ENCODE results near the gene VPS25.
"Not testable (repeated sequence)": the region's sequence is repeated elsewhere in the genome, so short reads cannot be mapped to it uniquely, and the experiment has no call there.

Gene VPS25

GRCh38 chr17:42767512-42767911 is 5.7 kb upstream of the VPS25 start:
- no peak for DNase-seq (ENCODE audit: extremely low read depth in 1 of 2, low read depth in 1 of 2)

DNA sequence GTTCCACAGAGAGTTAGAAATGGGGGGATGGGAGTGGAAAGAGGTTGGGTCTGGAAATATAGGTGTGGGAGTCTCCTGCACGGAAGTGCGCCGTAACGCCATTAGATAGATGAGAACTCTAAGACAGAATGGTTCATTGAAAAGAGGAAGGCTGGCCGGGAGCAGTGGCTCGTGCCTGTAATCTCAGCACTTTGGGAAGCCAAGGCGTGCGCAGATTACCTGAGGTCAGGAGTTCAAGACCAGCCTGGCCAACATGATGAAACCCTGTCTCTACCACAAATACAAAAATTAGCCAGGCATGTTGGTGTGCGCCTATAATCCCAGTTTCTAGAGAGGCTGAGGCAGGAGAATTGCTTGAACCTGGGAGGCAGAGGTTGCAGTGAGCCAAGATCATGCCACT is 5.2 kb upstream of the VPS25 start:
- DNase-seq (ENCODE audit: extremely low read depth in 1 of 2, low read depth in 1 of 2): not testable (repeated sequence)

GRCh38 chr17:42769964-42770363 is 3.3 kb upstream of the VPS25 start:
- not testable (repeated sequence) for DNase-seq (ENCODE audit: extremely low read depth in 1 of 2, low read depth in 1 of 2)

- no peak for DNase-seq (ENCODE audit: extremely low read depth in 1 of 2, low read depth in 1 of 2)
Measured at GRCh38 chr17:42772945-42773289, 332 bp upstream of the VPS25 start.

DNA sequence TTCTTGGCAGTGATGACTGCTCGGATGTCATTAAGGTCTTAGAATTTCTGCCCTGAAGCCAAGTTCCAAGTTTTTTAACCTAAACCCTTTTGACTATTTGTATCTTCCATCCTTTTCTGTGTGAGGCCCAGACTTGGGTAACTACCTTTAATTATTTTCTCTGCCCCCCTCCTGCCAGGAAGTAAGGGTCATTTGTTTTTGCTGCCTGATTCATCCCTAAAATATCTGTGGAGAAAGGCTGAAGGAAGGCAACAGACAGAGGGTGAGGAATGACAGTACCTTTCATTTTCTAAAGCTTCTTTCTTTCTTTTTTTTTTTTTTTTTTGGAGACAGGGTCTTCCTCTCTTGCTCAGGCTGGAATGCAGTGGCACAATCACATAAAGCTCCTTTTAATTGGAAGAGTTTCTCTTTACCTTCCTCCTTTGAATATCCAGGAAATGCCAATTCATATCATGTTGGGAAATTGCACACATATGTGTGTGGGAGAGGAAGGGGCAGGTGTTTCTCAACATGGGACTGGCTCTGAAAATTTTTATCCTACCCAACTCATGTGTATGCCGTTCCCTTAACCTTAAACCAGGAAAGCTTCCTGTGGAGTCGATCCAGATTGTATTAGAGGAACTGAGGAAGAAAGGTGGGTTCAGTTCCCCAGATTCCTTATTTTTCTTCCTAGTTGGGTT is 957 bp downstream of the VPS25 start:
- no peak for DNase-seq (ENCODE audit: extremely low read depth in 1 of 2, low read depth in 1 of 2)

DNA sequence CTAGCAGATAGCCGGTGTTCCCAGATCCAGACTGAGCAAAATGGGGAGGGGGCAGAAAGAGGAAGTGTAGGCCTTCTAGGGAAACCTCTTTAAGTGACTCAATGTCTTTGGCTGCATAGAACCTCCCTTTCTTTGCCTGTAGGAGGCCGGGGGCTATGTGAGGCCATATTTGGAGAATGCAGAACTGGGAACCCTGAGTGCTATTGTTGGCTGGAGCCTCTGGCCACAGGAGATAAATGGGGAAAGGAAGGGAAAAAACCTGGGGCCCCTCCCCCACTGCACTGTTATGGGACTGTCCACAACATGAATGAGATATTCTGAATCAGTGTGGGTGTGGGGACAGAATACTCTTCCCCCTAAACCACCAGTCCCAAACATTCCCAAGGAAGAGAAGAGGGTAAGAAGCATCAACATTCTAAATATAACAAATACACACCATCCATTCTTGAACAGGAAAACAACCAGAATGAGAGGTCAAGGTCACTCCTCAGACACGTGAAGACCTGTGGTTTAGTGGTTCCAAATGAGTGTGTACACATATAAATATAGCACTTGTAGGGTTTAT is 2.4 kb downstream of the VPS25 start:
- DNase-seq (ENCODE audit: extremely low read depth in 1 of 2, low read depth in 1 of 2): no peak

GRCh38 chr17:42778570-42778969 is 5.3 kb downstream of the VPS25 start:
- no peak for DNase-seq (ENCODE audit: extremely low read depth in 1 of 2, low read depth in 1 of 2)

DNA sequence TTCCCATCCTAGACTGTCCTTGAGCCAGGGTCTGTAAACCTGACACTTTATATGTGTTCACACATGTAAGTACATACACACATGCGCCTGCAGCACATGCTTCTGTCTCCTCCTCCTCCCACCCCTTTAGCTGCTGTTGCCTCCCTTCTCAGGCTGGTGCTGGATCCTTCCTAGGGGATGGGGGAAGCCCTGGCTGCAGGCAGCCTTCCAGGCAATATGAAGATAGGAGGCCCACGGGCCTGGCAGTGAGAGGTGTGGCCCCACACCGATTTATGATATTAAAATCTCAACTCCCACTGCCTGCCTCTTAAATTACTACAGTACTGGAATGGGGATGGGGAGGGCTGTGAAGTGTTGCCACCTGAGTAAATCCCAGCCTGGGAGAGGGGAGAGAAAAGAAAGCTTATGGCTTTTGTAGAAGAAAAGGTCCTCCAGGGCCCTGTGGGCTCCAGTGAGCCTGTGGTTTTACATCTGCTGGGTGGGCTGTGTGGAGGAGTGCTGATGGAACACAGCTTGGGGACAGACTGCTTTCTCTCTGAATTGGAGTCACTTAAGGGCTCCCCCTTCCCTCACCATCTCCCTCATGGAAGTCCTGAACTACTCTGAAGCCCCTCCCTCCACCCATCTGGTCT is 6.2 kb downstream of the VPS25 start:
- DNase-seq (ENCODE audit: extremely low read depth in 1 of 2, low read depth in 1 of 2): no peak

DNA sequence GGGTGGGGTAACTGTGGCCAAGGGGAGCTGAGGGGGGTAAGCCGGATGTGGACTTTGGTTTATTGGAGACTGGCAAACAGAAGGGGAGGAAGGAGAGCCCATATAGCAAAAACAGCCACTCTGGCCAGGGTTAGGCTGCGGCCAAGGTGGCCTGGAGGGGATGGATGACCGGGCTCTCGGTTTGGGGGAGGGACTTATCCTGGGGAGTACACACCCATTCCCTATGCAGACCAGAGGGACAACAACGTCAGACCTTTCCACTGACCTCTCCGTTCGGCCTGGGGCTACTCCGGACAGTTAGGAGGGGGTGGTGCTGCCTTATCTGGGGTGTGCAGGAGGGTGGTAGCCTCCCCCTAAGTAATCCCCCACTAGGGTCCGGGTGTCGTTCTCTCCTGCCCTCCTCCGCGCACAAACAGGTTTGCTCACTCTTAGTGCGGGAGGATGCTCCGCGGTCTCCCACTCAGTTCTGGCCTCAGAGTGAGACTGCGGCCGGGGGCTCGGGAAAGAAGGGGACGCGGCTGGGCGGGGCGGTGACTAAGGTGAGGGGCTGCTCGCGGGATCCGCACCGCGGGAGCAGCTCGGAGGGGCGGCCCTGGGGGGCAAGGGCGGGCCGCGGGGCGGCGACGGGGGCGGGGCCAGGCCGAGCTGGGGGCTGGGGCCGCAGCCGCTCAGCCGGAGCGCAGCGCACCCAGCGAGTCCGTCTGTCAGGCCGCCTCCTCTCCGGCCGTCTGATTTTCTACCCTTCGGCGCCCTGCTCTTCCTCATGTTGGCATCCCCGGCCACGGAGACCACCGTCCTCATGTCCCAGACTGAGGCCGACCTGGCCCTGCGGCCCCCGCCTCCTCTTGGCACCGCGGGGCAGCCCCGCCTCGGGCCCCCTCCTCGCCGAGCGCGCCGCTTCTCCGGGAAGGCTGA is 6.9 kb downstream of the VPS25 start, which contains the start of gene WNK4:
Gene WNK4, plus strand, starts transcription at position 675 of the 915 bp plus-strand sequence. Its CDS starts 89 bp downstream, at position 764.
- DNase-seq (ENCODE audit: extremely low read depth in 1 of 2, low read depth in 1 of 2): no peak

DNA sequence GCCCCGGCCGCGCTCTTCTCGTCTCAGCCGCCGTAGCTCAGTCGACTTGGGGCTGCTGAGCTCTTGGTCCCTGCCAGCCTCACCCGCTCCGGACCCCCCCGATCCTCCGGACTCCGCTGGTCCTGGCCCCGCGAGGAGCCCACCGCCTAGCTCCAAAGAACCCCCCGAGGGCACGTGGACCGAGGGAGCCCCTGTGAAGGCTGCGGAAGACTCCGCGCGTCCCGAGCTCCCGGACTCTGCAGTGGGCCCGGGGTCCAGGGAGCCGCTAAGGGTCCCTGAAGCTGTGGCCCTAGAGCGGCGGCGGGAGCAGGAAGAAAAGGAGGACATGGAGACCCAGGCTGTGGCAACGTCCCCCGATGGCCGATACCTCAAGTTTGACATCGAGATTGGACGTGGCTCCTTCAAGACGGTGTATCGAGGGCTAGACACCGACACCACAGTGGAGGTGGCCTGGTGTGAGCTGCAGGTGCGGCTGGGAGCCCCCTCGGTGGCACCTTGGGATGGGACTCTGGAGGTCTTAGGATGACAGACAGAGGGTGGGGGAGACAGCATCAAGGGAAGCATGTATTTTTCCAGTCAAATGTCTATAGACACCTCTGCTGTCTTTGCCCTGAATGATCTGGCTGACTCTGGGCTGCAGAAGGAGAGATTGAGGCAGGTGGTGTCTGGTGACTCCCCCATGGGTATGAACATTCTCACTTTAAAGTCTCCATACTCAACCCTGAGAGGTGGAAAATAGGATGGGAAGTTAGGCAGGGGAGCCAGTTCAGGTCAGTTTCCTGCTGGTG is 7.8 kb downstream of the VPS25 start:
- DNase-seq (ENCODE audit: extremely low read depth in 1 of 2, low read depth in 1 of 2): no peak

DNA sequence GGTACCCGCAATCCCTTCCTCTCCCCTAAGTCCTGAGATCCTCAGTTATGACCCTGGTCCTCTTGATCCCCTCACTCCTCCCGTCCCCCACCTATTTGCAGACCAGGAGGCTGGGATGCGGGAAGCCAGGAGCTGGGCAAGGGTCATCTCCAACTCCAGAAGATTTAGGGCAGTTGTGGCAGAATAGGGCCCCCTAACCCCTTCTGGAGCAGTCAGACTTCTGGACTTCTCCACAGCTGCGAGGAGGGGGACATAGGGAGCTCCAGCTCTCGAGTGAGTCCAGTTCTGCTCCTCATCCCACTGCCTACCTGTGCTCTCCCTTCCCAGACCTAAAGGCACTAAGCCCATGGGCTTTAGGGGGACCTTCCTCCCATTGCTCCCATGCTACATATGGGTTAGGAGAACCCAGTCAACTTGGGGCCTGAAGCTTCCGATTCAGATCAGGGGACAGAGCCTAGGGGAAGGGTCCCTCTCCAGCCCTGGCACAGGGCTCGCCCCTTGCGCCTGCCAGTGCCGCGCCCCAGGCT is 8.5 kb downstream of the VPS25 start:
- DNase-seq (ENCODE audit: extremely low read depth in 1 of 2, low read depth in 1 of 2): no peak

DNA sequence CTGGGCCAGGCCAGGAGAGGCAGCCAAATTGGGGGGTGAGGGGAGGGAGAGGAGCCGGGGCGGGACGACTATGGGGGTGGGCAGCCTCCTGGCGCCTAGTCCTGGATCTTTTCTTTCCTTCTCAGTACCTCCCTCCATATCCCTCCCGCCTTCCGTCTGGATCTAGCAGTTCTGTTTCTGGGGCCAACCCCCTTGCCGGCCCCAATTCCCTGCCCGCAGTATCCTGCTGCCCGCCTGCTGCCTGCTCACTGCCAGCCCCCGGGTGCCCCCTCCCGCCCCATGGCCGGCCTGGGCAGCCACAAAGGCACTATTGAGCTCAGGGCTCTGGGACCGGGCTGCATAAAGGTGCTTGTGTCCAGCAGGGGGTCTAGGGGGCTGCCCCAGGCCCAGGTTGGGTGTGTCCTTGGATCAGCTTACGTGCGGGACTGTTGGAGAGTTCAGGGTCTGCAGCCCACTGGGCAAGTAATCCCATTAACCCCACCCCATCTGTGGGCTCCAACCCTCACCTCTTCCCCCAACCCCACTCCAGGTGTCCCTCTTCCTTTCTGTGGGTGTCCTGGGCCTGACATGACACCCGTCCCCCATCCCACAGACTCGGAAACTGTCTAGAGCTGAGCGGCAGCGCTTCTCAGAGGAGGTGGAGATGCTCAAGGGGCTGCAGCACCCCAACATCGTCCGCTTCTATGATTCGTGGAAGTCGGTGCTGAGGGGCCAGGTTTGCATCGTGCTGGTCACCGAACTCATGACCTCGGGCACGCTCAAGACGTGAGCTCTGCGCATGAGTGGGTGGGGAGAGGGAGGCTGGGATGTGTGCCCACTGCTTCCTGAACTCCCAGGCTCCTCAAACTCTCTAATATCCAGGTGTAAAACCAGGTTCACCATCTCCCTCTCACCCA is 9.2 kb downstream of the VPS25 start:
- no peak for DNase-seq (ENCODE audit: extremely low read depth in 1 of 2, low read depth in 1 of 2)

- no peak for DNase-seq (ENCODE audit: extremely low read depth in 1 of 2, low read depth in 1 of 2)
Measured at GRCh38 chr17:42783062-42783790, 10.0 kb downstream of the VPS25 start.

DNA sequence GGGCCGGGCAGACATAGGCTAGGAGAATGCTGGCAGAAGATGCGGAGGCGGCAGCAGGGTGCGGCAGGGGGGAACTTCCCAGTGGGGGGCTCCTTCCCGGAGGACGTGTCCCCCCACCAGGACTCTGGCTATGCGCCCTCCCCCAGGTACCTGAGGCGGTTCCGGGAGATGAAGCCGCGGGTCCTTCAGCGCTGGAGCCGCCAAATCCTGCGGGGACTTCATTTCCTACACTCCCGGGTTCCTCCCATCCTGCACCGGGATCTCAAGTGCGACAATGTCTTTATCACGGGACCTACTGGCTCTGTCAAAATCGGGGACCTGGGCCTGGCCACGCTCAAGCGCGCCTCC is 10.5 kb downstream of the VPS25 start:
- DNase-seq (ENCODE audit: extremely low read depth in 1 of 2, low read depth in 1 of 2): no peak

GRCh38 chr17:42784409-42784808 is 11.2 kb downstream of the VPS25 start:
- no peak for DNase-seq (ENCODE audit: extremely low read depth in 1 of 2, low read depth in 1 of 2)

- DNase-seq (ENCODE audit: extremely low read depth in 1 of 2, low read depth in 1 of 2): no peak
Measured at GRCh38 chr17:42784811-42785592, 11.8 kb downstream of the VPS25 start.

GRCh38 chr17:42787266-42787665 is 14.0 kb downstream of the VPS25 start:
- no peak for DNase-seq (ENCODE audit: extremely low read depth in 1 of 2, low read depth in 1 of 2)

DNA sequence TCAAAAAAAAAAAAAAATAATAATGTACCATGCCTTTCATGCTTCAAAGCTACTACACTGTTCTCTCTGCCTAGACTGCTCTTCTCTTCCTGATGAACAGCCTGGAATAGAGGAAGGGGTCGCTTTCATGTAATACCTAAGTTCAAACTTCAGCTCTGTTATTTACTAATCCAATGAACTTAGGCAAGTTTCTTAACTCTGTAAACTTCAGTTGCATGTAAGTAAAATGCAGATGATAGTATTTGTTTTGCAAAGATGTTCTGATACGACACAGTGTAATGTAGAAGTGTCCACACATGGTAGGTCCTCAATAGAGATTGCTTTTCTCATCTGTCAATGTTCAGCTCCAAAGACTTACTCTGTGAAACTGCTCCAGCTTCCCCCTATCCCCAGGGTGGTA is 18.7 kb downstream of the VPS25 start:
- DNase-seq (ENCODE audit: extremely low read depth in 1 of 2, low read depth in 1 of 2): no peak

Measured in stimulated activated CD8-positive, alpha-beta memory T cell treated with anti-CD3 and anti-CD28 coated beads, Interleukin-7, amount 100 ng/mL, for 48 hours (primary cell).